SK-N-SH (cell line): Measurements from ENCODE around the gene KRTAP27-1.

ENCODE experiments used
- CTCF ChIP-seq: fragments of 200-600 bp; sonication (generic); IDR thresholded peaks from 2 replicates; pipeline ENCODE4 v1.6.1; 2017; ENCODE audit warnings: antibody characterized with exemption, mild to moderate bottlenecking, moderate library complexity
- EZH2phosphoT487 ChIP-seq: fragments of 200-600 bp; sonication (generic); IDR thresholded peaks from 2 replicates; pipeline ENCODE4 v1.6.1; 2017; ENCODE audit warnings: low read depth, mixed run types, mild to moderate bottlenecking, antibody characterized with exemption, moderate library complexity, borderline replicate concordance
- GATA2 ChIP-seq: sonication (generic); formaldehyde crosslinking; IDR thresholded peaks from 2 replicates; pipeline ENCODE4 v1.5.0; 2020; ENCODE audit warnings: mild to moderate bottlenecking, missing genetic modification reagents
- IRF3 ChIP-seq: fragments of 150-350 bp; IDR thresholded peaks from 2 replicates; pipeline ENCODE4 v1.6.1; 2016; ENCODE audit warnings: mild to moderate bottlenecking, low read depth, low read length
- MAX ChIP-seq: IDR thresholded peaks from 2 replicates; pipeline ENCODE4 v1.4.0; 2012; ENCODE audit warnings: low read depth
- NFIC ChIP-seq: IDR thresholded peaks from 2 replicates; pipeline ENCODE4 v1.4.0; 2012; ENCODE audit warnings: borderline replicate concordance
- POLR2AphosphoS5 ChIP-seq: IDR thresholded peaks from 2 replicates; pipeline ENCODE4 v1.6.1; 2012; ENCODE audit warnings: low read depth, low read length
- RAD21 ChIP-seq: IDR thresholded peaks from 2 replicates; pipeline ENCODE4 v1.6.1; 2012; ENCODE audit warnings: mild to moderate bottlenecking, low read length
- RFX5 ChIP-seq: IDR thresholded peaks from 2 replicates; pipeline ENCODE4 v1.6.1; 2012; ENCODE audit warnings: mild to moderate bottlenecking, improper control_type of control experiment, low read length
- SMC3 ChIP-seq: IDR thresholded peaks from 2 replicates; pipeline ENCODE4 v1.6.1; 2012; ENCODE audit warnings: low read depth, low read length, improper control_type of control experiment
- TAF1 ChIP-seq: IDR thresholded peaks from 2 replicates; pipeline ENCODE4 v1.6.1; 2012; ENCODE audit warnings: low read depth, mild to moderate bottlenecking, low read length, moderate library complexity, borderline replicate concordance
- USF2 ChIP-seq: fragments of 150-350 bp; IDR thresholded peaks from 2 replicates; pipeline ENCODE4 v1.6.1; 2017; ENCODE audit warnings: antibody characterized with exemption, low read length, low read depth, borderline replicate concordance
- ZBTB33 ChIP-seq: IDR thresholded peaks from 2 replicates; pipeline ENCODE4 v1.4.0; 2012; ENCODE audit warnings: low read depth, borderline replicate concordance

GRCh38 chr21:30306884-30307283 lies 30.6 kb downstream of the KRTAP27-1 start:
- TF ChIP-seq CTCF (no peak), RFX5 (no peak), EZH2phosphoT487 (no peak), SMC3 (no peak), POLR2AphosphoS5 (no peak), GATA2 (CRISPR knock-in tag) (no peak), USF2 (no peak), TAF1 (no peak), MAX (no peak), NFIC (no peak), ZBTB33 (no peak), RAD21 (no peak), IRF3 (no peak)
